Hepatocyte (in vitro differentiated cells): ENCODE results near the gene APOOL.

Experiments used
- CTCF ChIP-seq: fragments of 200-600 bp; sonication (generic); IDR thresholded peaks from 2 replicates; pipeline ENCODE4 v1.5.1; 2016; ENCODE audit warnings: antibody characterized with exemption, mild to moderate bottlenecking; ENCODE audit not compliant: poor library complexity
- EZH2 ChIP-seq: fragments of 200-600 bp; sonication (generic); IDR thresholded peaks from 2 replicates; pipeline ENCODE4 v1.6.1; 2016; ENCODE audit warnings: antibody characterized with exemption, mild to moderate bottlenecking, borderline replicate concordance

- TF ChIP-seq CTCF (no peak), EZH2 (no peak)
These were observed 105.6 kb downstream of the APOOL start for GRCh38 chrX:85109235-85109634.
